ENCODE data around the gene RCSD1.
A peak's percentile ranks its signal among the peaks of the same experiment; 100 is the strongest.

RCSD1 gene

GRCh38 chr1:167631936-167632614 lies 2.0 kb downstream of the RCSD1 start:
- DNase-seq (ENCODE audit: low read depth): peak; percentile 89
- TF ChIP-seq, protein P1, sequence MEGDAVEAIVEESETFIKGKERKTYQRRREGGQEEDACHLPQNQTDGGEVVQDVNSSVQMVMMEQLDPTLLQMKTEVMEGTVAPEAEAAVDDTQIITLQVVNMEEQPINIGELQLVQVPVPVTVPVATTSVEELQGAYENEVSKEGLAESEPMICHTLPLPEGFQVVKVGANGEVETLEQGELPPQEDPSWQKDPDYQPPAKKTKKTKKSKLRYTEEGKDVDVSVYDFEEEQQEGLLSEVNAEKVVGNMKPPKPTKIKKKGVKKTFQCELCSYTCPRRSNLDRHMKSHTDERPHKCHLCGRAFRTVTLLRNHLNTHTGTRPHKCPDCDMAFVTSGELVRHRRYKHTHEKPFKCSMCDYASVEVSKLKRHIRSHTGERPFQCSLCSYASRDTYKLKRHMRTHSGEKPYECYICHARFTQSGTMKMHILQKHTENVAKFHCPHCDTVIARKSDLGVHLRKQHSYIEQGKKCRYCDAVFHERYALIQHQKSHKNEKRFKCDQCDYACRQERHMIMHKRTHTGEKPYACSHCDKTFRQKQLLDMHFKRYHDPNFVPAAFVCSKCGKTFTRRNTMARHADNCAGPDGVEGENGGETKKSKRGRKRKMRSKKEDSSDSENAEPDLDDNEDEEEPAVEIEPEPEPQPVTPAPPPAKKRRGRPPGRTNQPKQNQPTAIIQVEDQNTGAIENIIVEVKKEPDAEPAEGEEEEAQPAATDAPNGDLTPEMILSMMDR (IDR thresholded peaks at IDR 0.05; ENCODE audit: low read depth, low read length): no peak
- TF ChIP-seq, protein P2, sequence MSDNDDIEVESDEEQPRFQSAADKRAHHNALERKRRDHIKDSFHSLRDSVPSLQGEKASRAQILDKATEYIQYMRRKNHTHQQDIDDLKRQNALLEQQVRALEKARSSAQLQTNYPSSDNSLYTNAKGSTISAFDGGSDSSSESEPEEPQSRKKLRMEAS (IDR thresholded peaks at IDR 0.05; ENCODE audit: low read depth, low read length): peak; percentile 44; the same call in 1 of the 2 replicates
- TF ChIP-seq POLR2A (IDR thresholded peaks at IDR 0.05; ENCODE audit: extremely low read depth, insufficient read length) (no peak), MYC (IDR thresholded peaks at IDR 0.05; ENCODE audit: low read depth, low read length) (0 out of 2 replicates have a peak, but pooled peaks have one; percentile 29)
- peak overlapping the region; percentile 90 for H3K4me3 ChIP-seq (ENCODE audit: low read depth, low read length)

DNA sequence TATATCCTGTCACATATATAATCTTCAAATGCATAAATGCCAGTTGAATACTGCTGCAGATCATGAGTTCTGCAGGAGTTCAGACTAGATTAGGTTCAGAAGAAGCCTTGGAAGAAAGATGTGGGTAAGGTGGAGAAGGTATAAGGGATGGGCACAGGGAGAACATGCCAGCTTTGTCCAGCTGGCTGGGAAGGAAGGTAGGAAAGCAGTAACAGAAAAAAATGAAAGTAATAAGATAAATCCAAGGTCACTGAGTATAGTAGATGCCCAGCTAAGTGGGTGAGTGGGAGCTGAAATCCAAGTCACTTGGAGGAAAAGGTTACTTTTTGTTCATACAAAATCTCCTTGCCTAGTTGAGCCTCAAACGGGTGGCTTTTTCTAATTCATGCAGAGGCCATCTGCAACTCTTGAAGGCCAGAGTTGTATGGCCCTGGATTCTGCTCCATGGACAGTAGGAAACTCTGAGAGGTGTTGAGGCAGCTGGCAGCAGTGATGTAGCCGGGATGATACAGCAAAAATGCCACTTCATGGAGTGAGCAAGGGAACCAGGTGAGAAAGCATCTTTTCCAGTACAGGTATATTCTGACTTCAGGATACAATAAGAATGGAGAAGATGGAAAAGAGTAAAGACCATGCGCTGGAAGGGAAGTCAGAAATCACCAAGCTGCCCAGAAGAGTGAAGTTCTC lies 3.4 kb downstream of the RCSD1 start:
- peak overlapping the region; percentile 90 for H3K4me3 ChIP-seq (ENCODE audit: low read depth, low read length)
- DNase-seq (ENCODE audit: low read depth): no peak
- TF ChIP-seq POLR2A (IDR thresholded peaks at IDR 0.05; ENCODE audit: extremely low read depth, insufficient read length) (no peak), MYC (IDR thresholded peaks at IDR 0.05; ENCODE audit: low read depth, low read length) (no peak)
- TF ChIP-seq, protein P1 (IDR thresholded peaks at IDR 0.05; ENCODE audit: low read depth, low read length): no peak
- TF ChIP-seq, protein P2 (IDR thresholded peaks at IDR 0.05; ENCODE audit: low read depth, low read length): no peak

DNA sequence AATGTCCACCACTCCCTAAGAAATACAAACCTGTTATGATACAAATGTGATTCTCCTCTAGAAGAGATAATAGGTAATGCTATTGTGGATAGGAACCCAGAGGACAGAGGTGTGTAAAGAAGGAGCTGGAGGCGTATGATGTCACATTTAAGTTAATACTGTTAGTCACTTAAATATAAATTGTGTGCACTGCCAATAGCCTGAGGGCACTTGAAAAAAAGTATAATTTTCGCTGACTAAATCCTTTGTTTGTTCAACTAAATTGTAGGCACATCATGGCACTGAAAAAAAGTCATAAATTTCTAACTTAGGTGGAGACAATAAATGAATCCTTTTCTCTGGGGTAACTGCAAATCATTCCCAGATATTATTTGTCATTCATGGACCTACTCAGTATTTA lies 4.4 kb downstream of the RCSD1 start:
- peak overlapping the region; percentile 17 for H3K4me3 ChIP-seq (ENCODE audit: low read depth, low read length)
- no peak for DNase-seq (ENCODE audit: low read depth)
- TF ChIP-seq POLR2A (IDR thresholded peaks at IDR 0.05; ENCODE audit: extremely low read depth, insufficient read length): no peak
- TF ChIP-seq, protein P1 (IDR thresholded peaks at IDR 0.05; ENCODE audit: low read depth, low read length): no peak
- TF ChIP-seq, protein P2 (IDR thresholded peaks at IDR 0.05; ENCODE audit: low read depth, low read length): no peak
- TF ChIP-seq MYC (IDR thresholded peaks at IDR 0.05; ENCODE audit: low read depth, low read length): no peak

- H3K4me3 ChIP-seq (ENCODE audit: low read depth, low read length): no peak overlapping the region
- DNase-seq (ENCODE audit: low read depth): no peak
Observed at GRCh38 chr1:167635156-167635648, 5.2 kb downstream of the RCSD1 start.

GRCh38 chr1:167635941-167636340 lies 5.9 kb downstream of the RCSD1 start:
- no peak overlapping the region for H3K4me3 ChIP-seq (ENCODE audit: low read depth, low read length)
- DNase-seq (ENCODE audit: low read depth): no peak

More at GRCh38 chr1:167635156-167635648, 5.2 kb downstream of the RCSD1 start:
- TF ChIP-seq POLR2A (IDR thresholded peaks at IDR 0.05; ENCODE audit: extremely low read depth, insufficient read length) (no peak), MYC (IDR thresholded peaks at IDR 0.05; ENCODE audit: low read depth, low read length) (no peak)
- TF ChIP-seq, protein P2 (IDR thresholded peaks at IDR 0.05; ENCODE audit: low read depth, low read length): no peak
- TF ChIP-seq, protein P1 (IDR thresholded peaks at IDR 0.05; ENCODE audit: low read depth, low read length): no peak

More at GRCh38 chr1:167635941-167636340, 5.9 kb downstream of the RCSD1 start:
- TF ChIP-seq MYC (IDR thresholded peaks at IDR 0.05; ENCODE audit: low read depth, low read length): no peak
- TF ChIP-seq, protein P1 (IDR thresholded peaks at IDR 0.05; ENCODE audit: low read depth, low read length): no peak
- TF ChIP-seq POLR2A (IDR thresholded peaks at IDR 0.05; ENCODE audit: extremely low read depth, insufficient read length): no peak
- TF ChIP-seq, protein P2 (IDR thresholded peaks at IDR 0.05; ENCODE audit: low read depth, low read length): no peak

All from NB4 (cell line).